Glomerular visceral epithelial cell (primary cell): Measurements from ENCODE around the gene RAB3GAP2.
"Not testable (repeated sequence)": the region's sequence is repeated elsewhere in the genome, so short reads cannot be mapped to it uniquely, and the experiment has no call there.

Source experiments
- DNase-seq: peaks from one replicate; pipeline ENCODE4 v3.0.0-alpha.2; 2016; ENCODE audit errors: extremely low spot score

Gene RAB3GAP2

GRCh38 chr1:220236278-220236677 lies 36.0 kb downstream of the RAB3GAP2 start:
- DNase-seq: not testable (repeated sequence)

- DNase-seq: no peak
These were observed 36.8 kb downstream of the RAB3GAP2 start for GRCh38 chr1:220235462-220235861.

DNA sequence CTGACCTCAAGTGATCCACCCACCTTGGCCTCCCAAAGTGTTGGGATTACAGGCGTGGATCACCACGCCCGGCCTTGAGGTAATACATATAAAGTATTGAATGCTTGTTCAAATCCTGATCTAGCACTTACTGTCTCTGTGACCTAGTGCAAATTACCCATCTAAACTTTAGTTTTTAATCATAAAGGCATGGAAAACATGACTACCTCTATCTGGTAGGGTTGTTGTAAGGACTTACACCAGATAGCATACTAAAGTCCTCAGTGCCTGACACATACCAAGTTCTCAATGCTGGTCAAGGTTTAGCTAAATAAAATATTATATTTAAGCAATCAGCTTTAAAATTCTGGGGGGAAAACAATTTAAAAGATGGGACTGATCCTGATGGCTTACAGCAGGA lies 38.3 kb downstream of the RAB3GAP2 start:
- no peak for DNase-seq

DNA sequence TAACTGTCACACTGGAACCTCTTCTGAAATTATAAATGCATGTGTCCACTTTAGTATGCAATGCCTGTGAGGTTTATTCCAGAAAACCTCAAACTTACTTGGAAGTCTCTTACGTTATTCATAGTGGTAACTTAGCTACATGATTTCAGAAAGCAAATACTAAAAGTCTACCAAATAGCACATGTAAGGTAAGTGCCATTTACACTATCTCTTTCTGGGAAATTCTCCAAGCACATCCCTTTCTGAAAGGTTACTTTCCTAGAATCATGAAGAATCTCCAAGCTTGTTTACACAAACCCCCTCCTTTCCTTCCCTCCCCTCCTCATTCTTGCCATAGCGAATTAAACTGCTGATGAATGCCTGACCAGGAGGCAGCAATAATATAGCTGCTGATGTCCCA lies 42.5 kb downstream of the RAB3GAP2 start:
- DNase-seq: no peak

- no peak for DNase-seq
These were observed 44.9 kb downstream of the RAB3GAP2 start for GRCh38 chr1:220227393-220227792.

DNA sequence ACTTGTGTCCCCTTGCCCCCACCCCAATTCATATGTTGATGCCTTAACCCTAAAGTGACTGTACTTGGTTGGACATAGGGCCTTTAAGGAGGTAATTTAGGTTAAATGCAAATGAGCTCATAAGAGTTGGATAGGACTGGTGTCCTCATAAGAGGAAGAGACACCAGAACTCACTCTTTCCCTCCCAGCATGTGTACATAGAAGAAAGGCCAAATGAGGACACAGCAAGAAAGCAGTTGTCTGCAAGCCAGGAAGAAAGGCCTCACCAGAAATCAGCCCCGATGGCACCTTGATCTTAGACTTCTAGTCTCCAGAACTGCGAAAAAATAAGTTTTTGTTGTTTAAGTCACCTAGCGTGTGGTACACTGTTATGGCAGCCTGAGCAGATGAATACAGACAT lies 45.5 kb downstream of the RAB3GAP2 start:
- DNase-seq: no peak

GRCh38 chr1:220225957-220226356 lies 46.3 kb downstream of the RAB3GAP2 start:
- no peak for DNase-seq

DNA sequence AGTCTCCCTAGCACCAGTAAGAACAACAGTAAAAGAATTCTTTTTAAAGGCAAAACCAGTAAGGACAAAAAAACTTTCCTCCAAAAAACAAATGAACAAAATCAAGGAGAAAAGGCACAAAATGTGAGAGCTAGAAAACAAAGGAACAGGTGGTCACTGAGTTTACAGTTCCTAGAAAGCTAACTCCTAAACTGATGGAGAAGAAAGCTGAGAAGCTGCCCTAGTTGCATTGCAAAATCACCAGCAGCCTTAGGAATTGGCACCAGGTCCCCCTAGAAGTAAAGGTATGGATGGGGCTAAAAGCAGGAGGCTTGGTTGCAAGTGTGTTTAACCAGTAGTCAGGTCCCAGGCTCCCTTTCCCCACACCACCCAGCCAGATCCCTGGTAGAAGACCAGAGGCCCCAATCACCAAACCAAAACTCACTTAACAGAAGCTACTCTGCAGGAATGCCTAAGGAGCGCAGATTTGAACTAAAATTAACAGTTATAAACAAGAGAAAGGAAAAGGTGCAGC lies 47.6 kb downstream of the RAB3GAP2 start:
- DNase-seq: no peak

- no peak for DNase-seq
These were observed 48.2 kb downstream of the RAB3GAP2 start for GRCh38 chr1:220224033-220224432.

DNA sequence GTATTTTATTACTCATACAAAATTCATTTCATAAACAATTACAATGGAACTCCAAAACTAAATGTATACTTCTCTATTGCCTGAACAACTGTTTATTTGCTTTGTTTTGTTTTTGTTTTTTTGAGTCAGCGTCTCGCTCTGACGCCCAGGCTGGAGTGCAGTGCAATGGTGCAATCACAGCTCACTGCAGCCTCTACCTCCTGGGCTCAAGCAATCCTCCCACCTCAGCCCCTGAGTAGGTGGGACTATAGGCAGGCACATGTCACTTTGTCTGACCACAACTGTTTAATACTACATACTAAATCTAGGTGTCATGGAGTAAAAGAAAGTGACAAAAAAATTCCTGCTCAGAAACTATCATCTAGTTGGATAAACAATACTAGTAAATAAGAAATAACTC lies 49.3 kb downstream of the RAB3GAP2 start:
- no peak for DNase-seq

DNA sequence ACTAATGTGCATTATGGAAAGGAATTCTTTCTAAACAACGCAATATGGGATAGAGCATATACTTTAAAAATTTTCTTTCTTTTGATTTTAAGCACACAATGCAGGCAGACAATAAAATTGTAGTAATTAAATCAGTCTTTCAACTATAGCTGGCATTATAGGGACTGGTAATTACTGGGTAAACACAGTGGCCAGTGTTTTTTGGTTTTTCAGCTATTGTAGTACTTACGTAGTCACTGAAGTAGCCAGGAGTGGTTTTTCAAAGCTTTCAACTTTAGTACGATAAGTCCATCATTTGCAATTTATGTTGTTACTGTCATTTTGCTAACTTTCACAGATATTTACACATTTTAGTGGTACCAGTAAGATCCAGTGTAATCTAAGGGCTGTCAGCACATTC lies 50.6 kb downstream of the RAB3GAP2 start:
- DNase-seq: no peak

GRCh38 chr1:220221269-220221668 lies 51.0 kb downstream of the RAB3GAP2 start:
- DNase-seq: no peak

DNA sequence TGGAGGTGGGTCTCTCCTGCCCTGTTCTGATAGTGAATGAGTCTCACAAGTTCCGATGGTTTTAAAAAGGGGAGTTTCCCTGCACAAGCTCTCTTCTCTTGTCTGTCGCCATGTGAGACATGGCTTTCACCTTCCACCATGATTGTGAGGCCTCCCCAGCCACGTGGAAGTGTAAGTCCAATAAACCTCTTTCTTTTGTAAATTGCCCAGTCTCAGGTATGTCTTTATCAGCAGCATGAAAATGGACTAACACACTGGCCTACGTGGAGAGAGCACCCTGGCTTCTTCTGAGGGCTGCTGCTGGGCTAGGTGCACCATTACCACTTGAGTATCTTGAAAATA lies 51.6 kb downstream of the RAB3GAP2 start:
- not testable (repeated sequence) for DNase-seq

GRCh38 chr1:220219865-220220698 lies 52.2 kb downstream of the RAB3GAP2 start:
- no peak for DNase-seq

GRCh38 chr1:220219136-220219442 lies 53.2 kb downstream of the RAB3GAP2 start:
- no peak for DNase-seq

DNA sequence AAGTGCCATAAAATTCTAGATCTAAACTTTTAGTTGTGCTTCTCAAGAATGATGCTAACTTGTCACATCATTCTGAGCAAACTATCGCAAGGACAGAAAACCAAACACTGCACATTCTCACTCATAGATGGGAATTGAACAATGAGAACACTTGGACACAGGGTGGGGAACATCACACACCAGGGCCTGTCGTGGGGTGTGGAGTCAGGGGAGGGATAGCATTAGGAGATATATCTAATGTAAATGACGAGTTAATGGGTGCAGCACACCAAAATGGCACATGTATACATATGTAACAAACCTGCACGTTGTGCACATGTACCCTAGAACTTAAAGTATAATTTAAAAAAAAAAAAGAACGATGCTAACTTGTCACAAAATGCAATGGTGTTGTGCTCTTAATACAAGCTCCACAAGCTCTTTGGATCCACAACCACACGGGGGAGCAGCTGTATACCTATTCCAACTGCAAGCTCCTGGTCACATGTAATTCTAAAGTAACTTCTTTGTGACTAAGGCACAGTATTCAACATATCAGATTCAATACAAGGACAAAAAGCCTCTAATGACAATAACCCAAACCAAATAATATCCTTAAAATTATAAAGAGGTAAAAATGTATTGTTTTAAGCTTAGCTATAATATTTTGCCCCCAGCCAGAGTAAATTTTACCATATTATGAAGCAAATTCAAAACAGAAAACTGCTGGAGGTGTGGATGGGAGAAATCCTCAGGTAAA lies 53.7 kb downstream of the RAB3GAP2 start:
- peak; percentile 58 for DNase-seq

DNA sequence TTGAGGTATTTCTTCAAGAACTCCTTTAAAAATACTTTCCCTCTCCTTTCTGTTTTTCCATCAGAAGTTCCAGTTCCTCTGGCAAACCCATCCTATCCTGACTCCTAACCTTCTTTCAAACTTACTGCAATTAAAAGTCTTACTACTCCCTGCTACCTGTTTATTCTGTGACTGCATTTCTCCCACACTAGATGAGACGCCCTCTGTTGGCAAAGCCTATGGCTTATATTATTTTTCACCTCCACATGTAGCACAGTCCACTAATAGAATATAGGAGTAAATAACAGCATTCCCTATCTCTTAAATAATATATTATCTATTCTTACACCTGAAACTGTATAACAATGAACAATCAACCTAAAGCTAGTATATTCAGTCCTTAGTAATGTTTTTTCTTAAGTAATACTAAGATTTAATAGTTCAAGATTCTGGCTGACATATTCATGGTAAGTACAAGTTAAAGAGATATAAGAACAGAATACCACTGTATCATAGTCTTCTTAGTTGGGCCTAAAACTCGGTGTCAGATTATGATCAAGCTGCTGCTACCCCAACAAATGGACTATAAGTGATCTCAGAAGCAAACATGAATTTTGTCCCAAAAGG lies 54.8 kb downstream of the RAB3GAP2 start:
- no peak for DNase-seq

- no peak for DNase-seq
These were observed 58.8 kb downstream of the RAB3GAP2 start for GRCh38 chr1:220213382-220213983.

GRCh38 chr1:220207411-220207810 lies 64.8 kb downstream of the RAB3GAP2 start:
- no peak for DNase-seq

DNA sequence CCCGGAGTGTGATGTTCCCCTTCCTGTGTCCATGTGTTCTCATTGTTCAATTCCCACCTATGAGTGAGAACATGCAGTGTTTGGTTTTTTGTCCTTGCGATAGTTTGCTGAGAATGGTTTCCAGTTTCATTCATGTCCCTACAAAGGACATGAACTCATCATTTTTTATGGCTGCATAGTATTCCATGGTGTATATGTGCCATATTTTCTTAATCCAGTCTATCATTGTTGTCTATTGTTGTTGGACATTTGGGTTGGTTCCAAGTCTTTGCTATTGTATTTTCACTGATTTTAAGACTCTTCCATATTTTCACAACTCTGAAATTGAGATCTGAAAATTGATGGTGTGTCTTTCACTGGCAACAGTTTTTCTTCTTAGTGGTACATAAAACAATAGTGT lies 67.5 kb downstream of the RAB3GAP2 start:
- DNase-seq: not testable (repeated sequence)

DNA sequence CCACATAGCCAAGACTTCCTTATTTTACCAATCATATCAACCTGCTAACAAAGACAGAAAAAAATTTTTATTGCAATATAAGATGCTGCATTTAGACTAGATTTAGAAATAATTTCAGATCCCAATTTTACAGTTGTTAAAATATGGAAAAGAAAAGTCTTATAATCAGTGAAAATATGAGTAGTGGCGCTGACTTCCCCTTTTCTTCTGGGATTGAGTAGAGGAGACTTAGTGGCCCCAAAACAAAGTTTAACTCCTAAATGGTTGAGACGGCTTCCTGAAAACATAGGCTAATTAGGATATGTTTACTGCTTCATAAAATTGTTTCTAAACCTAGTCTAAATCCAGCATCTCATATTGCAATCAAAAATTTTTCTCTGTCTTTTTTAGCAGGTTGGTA lies 68.4 kb downstream of the RAB3GAP2 start:
- DNase-seq: no peak
